SK-N-SH (cell line): ENCODE measurements around the gene UNC5B. TPM values are rescaled to one million over a fixed set of nuclear protein-coding genes. Genes with fewer than 3 reads are reported as not detected.
A peak's percentile ranks its signal among the peaks of the same experiment; 100 is the strongest.

Source experiments
- CTCF ChIA-PET: fragments of 300-600, 350-600 bp; formaldehyde crosslinking; extraction: SDS; loops from one replicate; lab custom pipeline; 2021; lab: Yijun Ruan, JAX
- POLR2A ChIA-PET: fragments of 350-600 bp; sonication (Branson Sonifier 250); formaldehyde crosslinking; extraction: SDS; loops from one replicate; lab custom pipeline; 2020; ENCODE audit warnings: antibody characterized with exemption, inconsistent platforms; lab: Yijun Ruan, JAX
- DNase-seq: peaks from one replicate; pipeline ENCODE4 v3.0.0; 2012
- H2AFZ ChIP-seq: fragments of 200-600 bp; sonication (generic); 2 replicates; pipeline ENCODE4 v1.8.1; 2016; ENCODE audit warnings: antibody characterized with exemption, mild to moderate bottlenecking, low read depth
- H3F3A ChIP-seq: fragments of 200-600 bp; sonication (generic); replicated peaks from 2 replicates; pipeline ENCODE3; 2016; ENCODE audit warnings: antibody characterized with exemption, mild to moderate bottlenecking; ENCODE audit not compliant: insufficient read depth
- H3K27ac ChIP-seq, 2 experiments: fragments of 200-500 bp in 1 of 2; fragments of 200-600 bp in 1 of 2; sonication (Bioruptor generic) in 1 of 2; sonication (generic), shearing (Covaris generic) in 1 of 2; 2 replicates each; pipeline versions ENCODE4 v1.5.1 to v1.6.1; 2014 to 2016; ENCODE audit warnings: low read depth in 2 of 2, inconsistent platforms in 1 of 2, low read length in 1 of 2, mild to moderate bottlenecking in 1 of 2, mixed read lengths in 1 of 2
- H3K27me3 ChIP-seq: fragments of 200-600 bp; sonication (generic), shearing (Covaris generic); 2 replicates; pipeline ENCODE4 v1.6.1; 2016; ENCODE audit warnings: mixed run types; ENCODE audit not compliant: insufficient read depth
- H3K36me3 ChIP-seq, 2 experiments: fragments of 200-500 bp in 1 of 2; fragments of 200-600 bp in 1 of 2; sonication (Bioruptor generic) in 1 of 2; sonication (generic) in 1 of 2; replicated peaks in 1 of 2; 2 replicates each; pipeline versions ENCODE3 to v1.5.1; 2014 to 2016; ENCODE audit warnings: low read length in 1 of 2, mild to moderate bottlenecking in 1 of 2; ENCODE audit not compliant: insufficient read depth in 2 of 2, control insufficient read depth in 1 of 2
- H3K4me1 ChIP-seq, 2 experiments: fragments of 200-500 bp in 1 of 2; fragments of 200-600 bp in 1 of 2; sonication (Bioruptor generic) in 1 of 2; sonication (generic), shearing (Covaris generic) in 1 of 2; 2 replicates each; pipeline versions ENCODE4 v1.5.1 to v1.6.1; 2014 to 2016; ENCODE audit warnings: low read depth in 1 of 2, low read length in 1 of 2, mixed run types in 1 of 2; ENCODE audit not compliant: insufficient read depth in 2 of 2, control insufficient read depth in 1 of 2
- H3K4me2 ChIP-seq: fragments of 200-600 bp; sonication (generic), shearing (Covaris generic); 2 replicates; pipeline ENCODE4 v1.6.1; 2017; ENCODE audit warnings: mixed run types
- H3K4me3 ChIP-seq, 2 experiments: fragments of 200-500 bp in 1 of 2; fragments of 200-600 bp in 1 of 2; sonication (Bioruptor generic) in 1 of 2; sonication (generic), shearing (Covaris generic) in 1 of 2; 2 replicates each; pipeline versions ENCODE4 v1.5.1 to v1.8.1; 2014 to 2016; ENCODE audit warnings: low read depth in 2 of 2, inconsistent platforms in 1 of 2, low read length in 1 of 2, mild to moderate bottlenecking in 1 of 2, mixed read lengths in 1 of 2, moderate library complexity in 1 of 2
- H3K79me2 ChIP-seq: fragments of 200-600 bp; sonication (generic); 2 replicates; pipeline ENCODE4 v1.8.1; 2017; ENCODE audit warnings: mild to moderate bottlenecking; ENCODE audit not compliant: insufficient read depth
- H3K9ac ChIP-seq: fragments of 200-600 bp; sonication (generic); 2 replicates; pipeline ENCODE4 v1.6.1; 2017; ENCODE audit warnings: mixed run types
- H3K9me2 ChIP-seq: fragments of 200-600 bp; sonication (generic); 2 replicates; pipeline ENCODE4 v1.6.1; 2017; ENCODE audit warnings: mixed run types
- H3K9me3 ChIP-seq: fragments of 200-600 bp; sonication (generic); 2 replicates; pipeline ENCODE4 v1.6.1; 2017; ENCODE audit warnings: mixed run types, mild to moderate bottlenecking, moderate library complexity
- H4K20me1 ChIP-seq: fragments of 200-600 bp; sonication (generic); 2 replicates; pipeline ENCODE4 v1.6.1; 2017; ENCODE audit warnings: mild to moderate bottlenecking, mixed run types; ENCODE audit not compliant: insufficient read depth
- FOSL2 ChIP-seq: IDR thresholded peaks from 2 replicates; pipeline ENCODE4 v1.4.0; 2012; ENCODE audit warnings: low read depth, mild to moderate bottlenecking, moderate library complexity, borderline replicate concordance
- FOXJ3 ChIP-seq: sonication (generic); formaldehyde crosslinking; IDR thresholded peaks from 2 replicates; pipeline ENCODE4 v1.5.1; 2020; ENCODE audit warnings: mild to moderate bottlenecking, missing genetic modification reagents
- GABPA ChIP-seq: IDR thresholded peaks from 2 replicates; pipeline ENCODE4 v1.4.0; 2012; ENCODE audit warnings: low read depth, mild to moderate bottlenecking
- MEF2A ChIP-seq: IDR thresholded peaks from 2 replicates; pipeline ENCODE4 v1.4.0; 2012; ENCODE audit warnings: low read depth, borderline replicate concordance
- MXI1 ChIP-seq: IDR thresholded peaks from 2 replicates; pipeline ENCODE4 v1.6.1; 2012; ENCODE audit warnings: mild to moderate bottlenecking, low read depth, low read length, improper control_type of control experiment
- POLR2AphosphoS5 ChIP-seq: IDR thresholded peaks from 2 replicates; pipeline ENCODE4 v1.6.1; 2012; ENCODE audit warnings: low read depth, low read length
- RCOR1 ChIP-seq: fragments of 150-350 bp; IDR thresholded peaks from 2 replicates; pipeline ENCODE4 v1.6.1; 2017; ENCODE audit warnings: antibody characterized with exemption, low read length
- SIN3A ChIP-seq: IDR thresholded peaks from 2 replicates; pipeline ENCODE4 v1.6.1; 2012; ENCODE audit warnings: low read depth, mild to moderate bottlenecking, low read length, moderate library complexity, borderline replicate concordance
- SMC3 ChIP-seq: IDR thresholded peaks from 2 replicates; pipeline ENCODE4 v1.6.1; 2012; ENCODE audit warnings: low read depth, low read length, improper control_type of control experiment
- WGBS: methylation state at CpG from one replicate; pipeline ENCODE4 v1.1.6; 2017; ENCODE audit warnings: low lambda C conversion rate; 5-methylcytosine and 5-hydroxymethylcytosine counted together
- polyA plus RNA-seq, 3 experiments: library from polyadenylated mRNA; depleted of rRNA; stranded (reverse); fragments of >200 nt; gene quantifications; 2 replicates each; pipeline ENCODE4 v1.2.3, GENCODE V29; 2012
- TF ChIP-seq, protein P1 (sequence below): IDR thresholded peaks from 2 replicates; pipeline ENCODE4 v1.4.0; 2012; ENCODE audit warnings: low read depth

Gene UNC5B
- polyA plus RNA-seq, 1 of the 3 experiments (the other 2 are of a cell fraction): 13.8 TPM

DNA sequence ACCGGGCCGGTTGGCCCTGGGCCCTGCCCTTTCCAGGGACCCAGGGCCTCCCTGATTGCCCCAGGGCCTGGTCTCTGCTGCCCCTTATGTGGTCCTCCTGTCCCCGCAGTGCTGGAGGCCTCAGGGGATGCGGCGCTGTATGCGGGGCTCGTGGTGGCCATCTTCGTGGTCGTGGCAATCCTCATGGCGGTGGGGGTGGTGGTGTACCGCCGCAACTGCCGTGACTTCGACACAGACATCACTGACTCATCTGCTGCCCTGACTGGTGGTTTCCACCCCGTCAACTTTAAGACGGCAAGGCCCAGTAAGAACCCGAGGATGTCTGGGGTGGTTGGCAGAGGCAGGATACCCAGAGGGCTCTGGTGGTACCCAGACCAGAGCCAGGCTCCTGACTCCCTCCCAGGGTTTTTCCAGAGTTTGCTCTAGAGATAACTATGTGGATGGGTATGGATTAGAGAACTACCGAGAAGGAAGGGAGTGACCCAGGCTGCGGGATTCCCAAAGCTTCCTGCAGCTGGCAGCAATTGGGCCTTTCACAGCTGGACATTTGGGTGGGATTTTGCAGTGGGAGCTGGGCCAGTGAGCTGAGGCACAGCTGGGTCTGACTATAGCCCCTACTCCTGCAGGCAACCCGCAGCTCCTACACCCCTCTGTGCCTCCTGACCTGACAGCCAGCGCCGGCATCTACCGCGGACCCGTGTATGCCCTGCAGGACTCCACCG lies 78.6 kb downstream of the UNC5B start:
- no peaks in the 10 kb centered on the region for H3K79me2 ChIP-seq
- peaks cover 0 to 15% of the 10 kb centered on the region in 2 experiments; a peak in 1 of 4 replicates for H3K4me1 ChIP-seq
- H3K9me2 ChIP-seq: no peaks in the 10 kb centered on the region
- no peak overlapping the region for H3K4me2 ChIP-seq
- POLR2A ChIA-PET: no interaction called here
- H3K36me3 ChIP-seq: peaks cover 28 to 80% of the 10 kb centered on the region in 2 experiments
- no peak overlapping the region for H3K4me3 ChIP-seq
- 94% methylated on average over 17 of the region's 26 CpGs for WGBS
- no peak for TF ChIP-seq SIN3A
- TF ChIP-seq GABPA: no peak
- no peak for TF ChIP-seq MEF2A
- no peak for TF ChIP-seq FOSL2
- no peak for TF ChIP-seq RCOR1
- TF ChIP-seq, protein P1, sequence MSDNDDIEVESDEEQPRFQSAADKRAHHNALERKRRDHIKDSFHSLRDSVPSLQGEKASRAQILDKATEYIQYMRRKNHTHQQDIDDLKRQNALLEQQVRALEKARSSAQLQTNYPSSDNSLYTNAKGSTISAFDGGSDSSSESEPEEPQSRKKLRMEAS: no peak
- no peak for TF ChIP-seq POLR2AphosphoS5
- TF ChIP-seq MXI1: no peak
- no peak for TF ChIP-seq SMC3
- no peak for DNase-seq
- H2AFZ ChIP-seq: no peak overlapping the region
- peaks cover 11% of the 10 kb centered on the region; the same call in 1 of the 2 replicates for H4K20me1 ChIP-seq
- H3F3A ChIP-seq: no peaks in the 10 kb centered on the region
- H3K9me3 ChIP-seq: no peaks in the 10 kb centered on the region
- H3K27me3 ChIP-seq: no peaks in the 10 kb centered on the region
- no peak overlapping the region for H3K9ac ChIP-seq
- CTCF ChIA-PET: interaction anchor here (2.1 to 7.8 kb wide), 4 partner anchors 11 to 387 kb away, joined by 8 to 38 read pairs (median 14); no protein-coding TSS in a partner anchor
- H3K27ac ChIP-seq: peak overlapping the region in 1 of 2 experiments; percentile 5; a peak in 1 of 4 replicates

DNA sequence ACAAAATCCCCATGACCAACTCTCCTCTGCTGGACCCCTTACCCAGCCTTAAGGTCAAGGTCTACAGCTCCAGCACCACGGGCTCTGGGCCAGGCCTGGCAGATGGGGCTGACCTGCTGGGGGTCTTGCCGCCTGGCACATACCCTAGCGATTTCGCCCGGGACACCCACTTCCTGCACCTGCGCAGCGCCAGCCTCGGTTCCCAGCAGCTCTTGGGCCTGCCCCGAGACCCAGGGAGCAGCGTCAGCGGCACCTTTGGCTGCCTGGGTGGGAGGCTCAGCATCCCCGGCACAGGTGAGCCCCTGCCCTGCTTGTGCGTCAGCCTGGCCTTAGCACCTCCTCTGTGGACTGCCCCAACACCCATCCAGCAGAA lies 79.1 kb downstream of the UNC5B start:
- H3K4me1 ChIP-seq: peaks cover 0 to 15% of the 10 kb centered on the region in 2 experiments; a peak in 1 of 4 replicates
- H2AFZ ChIP-seq: no peak overlapping the region
- H4K20me1 ChIP-seq: peaks cover 8% of the 10 kb centered on the region; the same call in 1 of the 2 replicates
- 91% methylated on average over 10 of the region's 13 CpGs for WGBS
- no peak for DNase-seq
- H3K9me3 ChIP-seq: no peaks in the 10 kb centered on the region
- ChIA-PET POLR2A (no interaction called here), CTCF (interaction anchor here (2.1 to 7.8 kb wide), 3 partner anchors 11 to 388 kb away, joined by 8 to 38 read pairs (median 16); no protein-coding TSS in a partner anchor)
- TF ChIP-seq FOXJ3 (CRISPR knock-in tag): no peak
- no peaks in the 10 kb centered on the region for H3K79me2 ChIP-seq
- no peak overlapping the region for H3K4me3 ChIP-seq
- peaks cover 28 to 79% of the 10 kb centered on the region in 2 experiments for H3K36me3 ChIP-seq
- H3F3A ChIP-seq: no peaks in the 10 kb centered on the region
- no peak overlapping the region for H3K4me2 ChIP-seq
- H3K9me2 ChIP-seq: no peaks in the 10 kb centered on the region
- no peak overlapping the region; a peak in 1 of 4 replicates for H3K27ac ChIP-seq
- H3K27me3 ChIP-seq: no peaks in the 10 kb centered on the region
- H3K9ac ChIP-seq: no peak overlapping the region
